ENCODE measurements around the gene CFAP57.
A peak's percentile ranks its signal among the peaks of the same experiment; 100 is the strongest.

Gene CFAP57

GRCh38 chr1:43225168-43225567 lies 53.0 kb downstream of the CFAP57 start:
- no peak for DNase-seq (ENCODE audit: low read depth)

GRCh38 chr1:43227143-43227764 lies 55.1 kb downstream of the CFAP57 start:
- DNase-seq (ENCODE audit: low read depth) = peak; percentile 74

- DNase-seq (ENCODE audit: low read depth) = no peak
These were observed 58.0 kb downstream of the CFAP57 start for GRCh38 chr1:43229826-43230780.

- DNase-seq (ENCODE audit: low read depth) = peak; percentile 77
These were observed 59.9 kb downstream of the CFAP57 start for GRCh38 chr1:43232074-43232473.

- no peak for DNase-seq (ENCODE audit: low read depth)
These were observed 60.4 kb downstream of the CFAP57 start for GRCh38 chr1:43232482-43232881.

GRCh38 chr1:43233631-43234030 lies 61.5 kb downstream of the CFAP57 start:
- no peak for DNase-seq (ENCODE audit: low read depth)

- DNase-seq (ENCODE audit: low read depth) = no peak
These were observed 62.1 kb downstream of the CFAP57 start for GRCh38 chr1:43234267-43234666.

GRCh38 chr1:43235040-43235439 lies 62.9 kb downstream of the CFAP57 start:
- DNase-seq (ENCODE audit: low read depth) = no peak

- DNase-seq (ENCODE audit: low read depth) = no peak
These were observed 63.5 kb downstream of the CFAP57 start for GRCh38 chr1:43235451-43236121.

GRCh38 chr1:43237121-43237520 lies 65.0 kb downstream of the CFAP57 start:
- no peak for DNase-seq (ENCODE audit: low read depth)

GRCh38 chr1:43238085-43238484 lies 66.0 kb downstream of the CFAP57 start:
- DNase-seq (ENCODE audit: low read depth) = no peak

- no peak for DNase-seq (ENCODE audit: low read depth)
These were observed 66.9 kb downstream of the CFAP57 start for GRCh38 chr1:43238991-43239469.

- no peak for DNase-seq (ENCODE audit: low read depth)
These were observed 67.4 kb downstream of the CFAP57 start for GRCh38 chr1:43239484-43239883.

- DNase-seq (ENCODE audit: low read depth) = no peak
These were observed 69.3 kb downstream of the CFAP57 start for GRCh38 chr1:43241413-43241836.

- no peak for DNase-seq (ENCODE audit: low read depth)
These were observed 71.2 kb downstream of the CFAP57 start for GRCh38 chr1:43243299-43243698.

GRCh38 chr1:43246466-43247213 lies 74.5 kb downstream of the CFAP57 start:
- no peak for DNase-seq (ENCODE audit: low read depth)

GRCh38 chr1:43247256-43247921 lies 75.3 kb downstream of the CFAP57 start:
- no peak for DNase-seq (ENCODE audit: low read depth)

GRCh38 chr1:43250351-43250761 lies 78.2 kb downstream of the CFAP57 start:
- DNase-seq (ENCODE audit: low read depth) = no peak

GRCh38 chr1:43251024-43251423 lies 78.9 kb downstream of the CFAP57 start:
- no peak for DNase-seq (ENCODE audit: low read depth)

- DNase-seq (ENCODE audit: low read depth) = no peak
These were observed 80.1 kb downstream of the CFAP57 start for GRCh38 chr1:43252225-43252624.

- DNase-seq (ENCODE audit: low read depth) = no peak
These were observed 81.0 kb downstream of the CFAP57 start for GRCh38 chr1:43253173-43253572.

Measured in HS-27A (cell line).